Measurements from ENCODE around the gene PARP3.
"Not testable (repeated sequence)": the region's sequence is repeated elsewhere in the genome, so short reads cannot be mapped to it uniquely, and the experiment has no call there.

The PARP3 gene

GRCh38 chr3:51988286-51989146, 46.4 kb downstream of the PARP3 start:
- DNase-seq: no peak

GRCh38 chr3:51990501-51990971, 48.4 kb downstream of the PARP3 start:
- not testable (repeated sequence) for DNase-seq

DNA sequence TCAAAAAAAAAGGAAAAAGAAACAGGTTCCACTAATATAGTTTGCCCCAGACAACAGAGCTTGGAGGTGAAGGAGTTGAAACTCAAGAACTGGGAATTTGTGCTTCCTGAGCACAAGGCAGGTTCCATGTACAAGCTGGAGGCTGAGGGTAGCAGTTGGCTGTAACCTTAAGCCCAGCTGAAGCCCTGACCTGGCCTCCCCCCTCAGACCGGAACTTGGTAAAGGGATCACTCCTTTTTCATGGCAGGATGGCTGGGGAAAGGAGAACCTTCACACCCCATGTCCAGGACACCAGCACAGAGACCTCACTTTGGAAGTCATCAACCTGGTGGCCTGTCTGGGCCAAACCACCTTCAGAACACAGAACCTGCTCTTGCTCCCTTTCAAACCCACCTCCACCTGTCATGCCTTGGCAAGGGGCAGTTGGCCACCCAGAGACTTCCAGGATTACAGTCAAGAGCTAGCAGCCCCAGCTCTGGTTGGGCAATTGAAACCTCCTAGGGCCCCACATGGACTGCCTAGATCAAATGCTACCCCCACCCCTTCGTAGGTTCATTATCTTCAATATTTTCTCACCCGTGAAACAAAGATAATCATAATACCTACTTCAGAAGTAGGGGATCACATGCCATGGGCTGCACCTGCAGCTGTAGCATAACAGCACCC, 50.0 kb downstream of the PARP3 start:
- no peak for DNase-seq

GRCh38 chr3:51993657-51994056, 51.5 kb downstream of the PARP3 start:
- DNase-seq: not testable (repeated sequence)

GRCh38 chr3:51994530-51994929, 52.4 kb downstream of the PARP3 start:
- DNase-seq: no peak

GRCh38 chr3:51995346-51996163, 53.4 kb downstream of the PARP3 start, which contains the start of gene RPL29:
TSS of gene RPL29 (minus strand) at chr3:51995895. CDS start at chr3:51995461, 434 bp downstream.
- peak; percentile 95 for DNase-seq

GRCh38 chr3:51997172-51997571, 55.0 kb downstream of the PARP3 start:
- no peak for DNase-seq

DNA sequence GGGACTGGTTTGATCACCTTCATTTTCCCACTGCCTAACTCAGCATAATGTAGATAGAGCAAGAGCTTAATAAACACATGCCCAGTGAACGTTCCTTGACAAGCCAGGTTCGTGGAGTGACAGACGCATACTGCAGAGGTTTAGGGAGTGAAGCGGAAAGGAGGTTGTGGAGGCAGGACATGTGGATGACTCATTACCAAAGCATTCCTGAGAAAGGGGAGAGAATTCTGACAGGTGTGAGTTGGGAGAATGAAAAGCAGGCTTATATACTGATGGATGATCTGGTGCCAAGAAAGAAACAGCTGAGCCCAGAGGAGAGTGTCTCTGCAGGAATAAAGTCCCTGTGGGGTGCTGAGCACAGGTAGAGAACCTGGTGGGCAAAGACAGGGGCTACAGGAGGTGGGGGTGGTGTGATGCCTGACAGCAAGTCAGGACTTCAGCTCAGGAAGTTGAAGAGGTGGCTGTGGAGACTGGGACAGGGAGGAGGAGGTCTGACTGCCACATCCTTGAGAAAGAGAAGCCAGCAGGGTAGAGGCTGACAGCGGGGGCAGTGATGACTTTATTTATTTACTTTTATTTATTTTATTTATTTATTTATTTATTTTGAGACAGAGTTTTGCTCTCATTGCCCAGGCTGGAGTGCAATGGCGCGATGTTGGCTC, 55.9 kb downstream of the PARP3 start:
- no peak for DNase-seq
